ENCODE data around the gene HIVEP3.

HIVEP3 gene

DNA sequence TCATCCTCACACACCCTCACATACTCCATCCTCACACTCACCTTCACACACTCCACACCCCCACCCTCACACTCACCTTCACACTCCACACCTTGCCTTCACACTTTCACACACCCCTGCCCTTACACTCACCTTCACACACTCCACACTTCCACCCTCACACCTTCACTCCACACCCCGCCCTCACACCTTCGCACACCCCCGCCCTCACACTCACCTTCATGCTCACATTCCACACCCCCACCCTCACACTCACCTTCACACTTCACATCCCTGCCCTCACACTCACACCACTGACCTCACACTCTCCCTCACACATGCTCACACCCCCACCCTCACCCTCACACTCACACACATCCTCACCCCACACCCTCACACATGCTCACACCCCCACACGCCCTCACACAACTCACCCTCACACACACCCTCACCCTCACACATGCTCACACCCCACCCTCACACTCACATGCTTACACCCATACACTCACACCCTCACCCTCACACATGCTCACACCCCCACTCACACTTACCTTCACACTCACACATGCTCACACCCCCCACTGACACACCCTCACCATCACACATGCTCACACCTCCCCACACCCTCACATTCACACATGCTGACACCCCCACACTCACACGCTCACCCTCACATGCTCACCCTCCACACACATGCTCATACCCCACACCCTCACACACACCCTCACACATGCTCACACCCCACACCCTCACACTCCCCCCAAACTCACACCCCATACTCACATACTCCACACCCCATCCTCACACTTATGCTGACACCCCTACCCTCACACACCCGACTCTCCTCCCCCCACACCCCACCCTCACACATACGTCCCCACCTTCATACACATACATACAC lies 389.8 kb downstream of the HIVEP3 start:
- no peak for DNase-seq (ENCODE audit: low read depth)
- TF ChIP-seq CTCF (IDR thresholded peaks at IDR 0.05; ENCODE audit: insufficient read depth, low read depth, low read length, missing control alignments): no peak
- no peak overlapping the region for H3K4me3 ChIP-seq (ENCODE audit: low read depth, low read length)

- no peak overlapping the region for H3K4me3 ChIP-seq (ENCODE audit: low read depth, low read length)
- TF ChIP-seq CTCF (IDR thresholded peaks at IDR 0.05; ENCODE audit: insufficient read depth, low read depth, low read length, missing control alignments): no peak
- no peak for DNase-seq (ENCODE audit: low read depth)
Observed at GRCh38 chr1:41528106-41528505, 390.6 kb downstream of the HIVEP3 start.

DNA sequence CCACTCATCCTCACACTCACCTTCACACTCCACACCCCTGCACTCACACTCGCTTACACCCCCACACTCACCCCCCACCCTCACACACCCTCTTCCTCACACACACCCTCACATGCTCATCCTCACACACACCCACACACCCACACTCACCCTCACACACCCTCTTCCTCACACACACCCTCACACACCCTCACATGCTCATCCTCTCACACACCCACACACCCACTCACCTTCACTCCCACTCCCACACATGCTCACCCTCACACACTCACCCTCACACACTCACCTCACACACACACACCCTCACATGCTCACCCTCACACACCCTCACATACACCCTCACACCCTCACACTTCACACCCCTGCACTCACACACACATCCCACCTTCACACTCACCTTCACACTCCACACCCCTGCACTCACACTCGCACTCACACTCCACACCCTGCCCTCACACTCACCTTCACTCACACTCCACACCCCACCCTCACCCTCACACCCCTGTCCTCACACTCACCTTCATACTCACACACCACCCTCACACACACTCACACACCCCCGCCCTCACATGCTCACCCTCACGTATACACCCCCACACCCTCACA lies 391.7 kb downstream of the HIVEP3 start:
- H3K4me3 ChIP-seq (ENCODE audit: low read depth, low read length): no peak overlapping the region
- no peak for TF ChIP-seq CTCF (IDR thresholded peaks at IDR 0.05; ENCODE audit: insufficient read depth, low read depth, low read length, missing control alignments)
- no peak for DNase-seq (ENCODE audit: low read depth)

GRCh38 chr1:41525891-41526587 lies 392.7 kb downstream of the HIVEP3 start:
- H3K4me3 ChIP-seq (ENCODE audit: low read depth, low read length): no peak overlapping the region
- no peak for TF ChIP-seq CTCF (IDR thresholded peaks at IDR 0.05; ENCODE audit: insufficient read depth, low read depth, low read length, missing control alignments)
- DNase-seq (ENCODE audit: low read depth): no peak

GRCh38 chr1:41524676-41525675 lies 393.7 kb downstream of the HIVEP3 start:
- no peak overlapping the region for H3K4me3 ChIP-seq (ENCODE audit: low read depth, low read length)
- TF ChIP-seq CTCF (IDR thresholded peaks at IDR 0.05; ENCODE audit: insufficient read depth, low read depth, low read length, missing control alignments): no peak
- DNase-seq (ENCODE audit: low read depth): no peak

Measured in GM12865 (cell line).